Activated T-helper 1 cell treated with anti-CD3 and anti-CD28 coated beads, Interleukin-12 subunit alpha, Interleukin-12 subunit beta, Interleukin-2, Interleukin-4 antibody, amounts not matched to agents 30 ng/mL and 10 ng/mL and 1 ng/mL, durations not matched to agents 14 hours and 24 hours and 36 hours (primary cell): Measurements from ENCODE around the gene CEP112. TPM values are rescaled to one million over a fixed set of nuclear protein-coding genes. Genes with fewer than 3 reads are reported as not detected.

ENCODE experiments used
- DNase-seq: peaks from one replicate; pipeline ENCODE4 v3.0.0; 2021; ENCODE audit warnings: low spot score
- H3K27ac Mint-ChIP-seq: one replicate; pipeline ENCODE4 v1.8.0; 2021; ENCODE audit warnings: mild to moderate bottlenecking, mixed read lengths
- H3K27me3 Mint-ChIP-seq: one replicate; pipeline ENCODE4 v1.8.0; 2022; ENCODE audit warnings: mild to moderate bottlenecking, moderate library complexity, mixed read lengths; ENCODE audit not compliant: insufficient read depth
- H3K36me3 Mint-ChIP-seq: one replicate; pipeline ENCODE4 v1.8.0; 2021; ENCODE audit warnings: low read depth, mixed read lengths
- H3K4me1 Mint-ChIP-seq: one replicate; pipeline ENCODE4 v1.8.0; 2021; ENCODE audit warnings: low read depth, mixed read lengths
- H3K4me3 Mint-ChIP-seq: one replicate; pipeline ENCODE4 v1.8.0; 2021; ENCODE audit warnings: mild to moderate bottlenecking, moderate library complexity, mixed read lengths
- H3K9me3 Mint-ChIP-seq: one replicate; pipeline ENCODE4 v1.8.0; 2021; ENCODE audit warnings: mixed read lengths
- intact Hi-C: fragments of 100-400 bp; cut with micrococcal nuclease; formaldehyde crosslinking; loops from one replicate; pipeline ENCODE4 v1.15.1; 2024
- total RNA-seq: library from RNA; stranded (reverse); gene quantifications from 2 replicates; pipeline ENCODE4 v1.2.3, GENCODE V29; 2022

The CEP112 gene
- total RNA-seq, 1 donor from 2014 or later, result 1.7 TPM

- intact Hi-C loops, result no loop called here
- Mint-ChIP-seq H3K4me1 (no peaks in the 10 kb centered on the region), H3K9me3 (no peaks in the 10 kb centered on the region), H3K27ac (no peak overlapping the region), H3K27me3 (peaks cover 2% of the 10 kb centered on the region), H3K36me3 (no peaks in the 10 kb centered on the region), H3K4me3 (no peak overlapping the region)
- no peak for DNase-seq
Observed at GRCh38 chr17:65892912-65893377, 299.0 kb downstream of the CEP112 start.

DNA sequence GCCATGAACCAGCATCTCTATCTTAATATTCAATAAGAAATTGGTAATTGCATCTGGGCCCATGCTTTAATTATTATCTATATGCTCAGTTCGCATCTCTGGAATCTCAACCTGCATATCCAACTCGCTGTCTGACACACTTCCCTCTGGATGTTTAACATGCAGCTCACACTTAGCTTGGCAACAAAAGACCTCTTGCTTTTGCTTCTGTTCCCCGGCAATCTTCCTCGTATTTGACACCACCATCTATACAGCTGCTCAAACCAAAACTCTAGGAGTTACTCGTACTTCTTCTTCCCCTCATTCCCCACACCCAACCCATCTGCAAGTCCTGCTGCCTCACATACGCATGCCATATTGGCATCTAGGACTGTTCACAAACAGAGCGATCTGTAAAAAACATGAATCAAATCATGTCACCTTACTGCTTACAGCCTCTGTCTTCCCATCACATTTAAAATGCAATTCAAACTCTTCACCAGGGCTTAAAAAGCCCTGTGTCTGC lies 300.6 kb downstream of the CEP112 start:
- no peaks in the 10 kb centered on the region for H3K9me3 Mint-ChIP-seq
- no peak overlapping the region for H3K27ac Mint-ChIP-seq
- no peak for DNase-seq
- no peaks in the 10 kb centered on the region for H3K4me1 Mint-ChIP-seq
- intact Hi-C loops, result no loop called here
- H3K27me3 Mint-ChIP-seq, result no peaks in the 10 kb centered on the region
- no peak overlapping the region for H3K4me3 Mint-ChIP-seq
- H3K36me3 Mint-ChIP-seq, result no peaks in the 10 kb centered on the region

DNA sequence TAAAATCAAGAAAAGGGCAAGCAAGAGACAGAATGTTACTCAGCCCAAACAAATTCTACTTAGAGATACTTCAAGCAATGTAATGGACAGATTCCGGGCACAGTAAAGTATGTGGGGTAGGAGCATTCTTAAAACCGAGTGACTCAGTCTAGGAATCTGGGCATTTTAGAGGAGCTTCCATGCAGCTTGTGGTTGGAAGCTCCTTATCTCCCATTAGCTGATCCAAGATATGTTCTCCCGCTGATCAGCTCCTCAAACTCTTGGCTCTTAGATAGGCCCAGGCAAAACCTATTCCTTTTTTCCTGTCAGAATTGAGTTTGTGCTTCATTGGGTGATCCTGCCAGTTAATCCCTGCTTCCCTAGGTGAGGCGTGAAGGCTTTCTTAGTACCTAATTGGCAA lies 303.3 kb downstream of the CEP112 start:
- Mint-ChIP-seq H3K9me3 (no peaks in the 10 kb centered on the region), H3K36me3 (no peaks in the 10 kb centered on the region), H3K4me3 (no peak overlapping the region), H3K27me3 (no peaks in the 10 kb centered on the region), H3K27ac (no peak overlapping the region), H3K4me1 (no peaks in the 10 kb centered on the region)
- DNase-seq, result no peak
- intact Hi-C loops, result no loop called here

GRCh38 chr17:65886315-65887245 lies 305.4 kb downstream of the CEP112 start:
- H3K27ac Mint-ChIP-seq, result no peak overlapping the region

DNA sequence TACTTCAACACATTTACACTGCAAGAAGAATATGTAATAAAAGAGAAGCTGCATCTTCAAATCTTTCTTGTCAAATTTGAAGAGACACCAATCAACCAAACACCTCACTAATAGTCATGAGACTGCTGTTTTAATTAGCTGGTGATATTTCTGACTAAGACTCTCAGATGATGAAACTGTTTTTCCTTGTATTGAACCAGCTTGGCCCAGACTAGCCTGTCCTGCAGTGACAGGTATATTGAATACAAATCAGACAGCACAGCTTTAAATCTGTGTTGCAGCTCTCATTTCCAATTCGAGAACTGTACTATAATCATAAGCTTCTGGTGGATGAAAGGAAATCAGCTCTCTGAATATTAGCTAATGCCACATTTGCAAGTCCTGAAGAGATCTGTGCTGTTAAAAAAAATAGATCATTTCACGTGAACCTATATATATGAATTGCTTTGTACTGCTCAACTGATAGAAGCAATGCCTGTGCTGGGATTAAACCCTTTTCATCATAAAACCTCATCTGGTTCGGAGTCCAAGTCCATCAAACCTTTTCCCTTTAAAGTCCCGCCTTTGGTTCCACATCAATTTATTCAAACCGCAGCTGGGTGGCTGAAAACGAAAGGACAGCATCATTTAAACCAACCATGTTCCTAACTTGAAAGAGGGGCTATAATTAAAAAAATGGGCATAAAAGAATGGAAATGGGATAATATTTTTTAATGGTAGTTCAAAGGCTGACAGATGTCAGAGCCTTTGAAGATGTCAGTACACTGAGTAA lies 306.2 kb downstream of the CEP112 start:
- H3K4me1 Mint-ChIP-seq, result no peaks in the 10 kb centered on the region
- H3K27me3 Mint-ChIP-seq, result no peaks in the 10 kb centered on the region
- H3K27ac Mint-ChIP-seq, result no peak overlapping the region
- no peaks in the 10 kb centered on the region for H3K36me3 Mint-ChIP-seq
- H3K9me3 Mint-ChIP-seq, result no peaks in the 10 kb centered on the region
- H3K4me3 Mint-ChIP-seq, result no peak overlapping the region
- intact Hi-C loops, result no loop called here
- DNase-seq, result no peak

More at GRCh38 chr17:65886315-65887245, 305.4 kb downstream of the CEP112 start:
- H3K4me3 Mint-ChIP-seq, result no peak overlapping the region
- H3K4me1 Mint-ChIP-seq, result no peaks in the 10 kb centered on the region
- no peaks in the 10 kb centered on the region for H3K27me3 Mint-ChIP-seq
- intact Hi-C loops, result no loop called here
- no peaks in the 10 kb centered on the region for H3K9me3 Mint-ChIP-seq
- H3K36me3 Mint-ChIP-seq, result no peaks in the 10 kb centered on the region
- DNase-seq, result no peak

- Mint-ChIP-seq H3K4me1 (no peaks in the 10 kb centered on the region), H3K27me3 (no peaks in the 10 kb centered on the region), H3K27ac (no peak overlapping the region), H3K36me3 (no peaks in the 10 kb centered on the region), H3K9me3 (no peaks in the 10 kb centered on the region), H3K4me3 (no peak overlapping the region)
- no peak for DNase-seq
- intact Hi-C loops, result no loop called here
Observed at GRCh38 chr17:65876985-65877384, 314.9 kb downstream of the CEP112 start.

DNA sequence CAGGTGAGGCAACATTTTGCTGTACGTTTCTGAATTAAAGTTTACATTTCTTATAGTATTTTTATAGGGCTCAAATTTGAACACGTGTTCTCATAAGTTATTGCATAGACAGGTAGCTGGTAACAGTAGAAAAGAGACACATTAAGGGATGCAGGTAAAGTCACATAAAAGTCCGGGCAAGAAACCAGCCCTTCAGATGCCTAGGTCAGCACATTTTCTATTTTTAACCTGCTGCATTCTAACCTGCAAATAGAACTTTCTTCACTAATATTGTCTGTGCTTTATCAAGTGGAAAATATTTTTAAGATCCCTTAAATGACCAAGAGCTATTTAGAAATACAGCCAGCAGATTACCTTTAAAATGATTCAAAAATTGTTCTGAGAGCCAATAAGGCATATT lies 323.1 kb downstream of the CEP112 start:
- H3K27ac Mint-ChIP-seq, result no peak overlapping the region

DNA sequence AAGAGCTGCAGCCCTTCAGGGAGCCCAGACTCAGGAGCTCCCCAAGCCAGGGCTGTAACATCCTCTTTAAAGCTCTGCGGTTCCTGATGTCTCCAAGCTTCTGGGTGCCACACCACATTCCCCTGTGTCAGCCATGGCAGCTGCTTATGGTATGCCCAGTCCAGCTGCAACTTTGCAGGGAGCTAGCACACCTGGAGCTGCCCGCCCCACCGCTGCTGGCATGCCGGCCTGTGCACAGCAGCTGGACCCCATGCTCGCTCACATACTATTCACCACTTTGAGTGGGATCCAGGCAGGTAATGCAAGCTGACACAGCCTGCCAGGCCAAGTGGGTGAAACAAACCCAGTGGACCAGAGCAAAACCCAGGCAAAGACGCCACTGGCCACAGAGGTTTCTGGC lies 324.9 kb downstream of the CEP112 start:
- intact Hi-C loops, result no loop called here
- Mint-ChIP-seq H3K36me3 (no peaks in the 10 kb centered on the region), H3K27ac (no peak overlapping the region), H3K4me1 (no peaks in the 10 kb centered on the region), H3K9me3 (no peaks in the 10 kb centered on the region), H3K27me3 (peaks cover 5% of the 10 kb centered on the region), H3K4me3 (no peak overlapping the region)
- DNase-seq, result no peak

More for the DNA sequence above, 323.1 kb downstream of the CEP112 start:
- intact Hi-C loops, result no loop called here
- no peaks in the 10 kb centered on the region for H3K4me1 Mint-ChIP-seq
- no peak overlapping the region for H3K4me3 Mint-ChIP-seq
- no peaks in the 10 kb centered on the region for H3K36me3 Mint-ChIP-seq
- no peak for DNase-seq
- peaks cover 5% of the 10 kb centered on the region for H3K27me3 Mint-ChIP-seq
- H3K9me3 Mint-ChIP-seq, result no peaks in the 10 kb centered on the region

- no peaks in the 10 kb centered on the region for H3K9me3 Mint-ChIP-seq
- no peaks in the 10 kb centered on the region for H3K36me3 Mint-ChIP-seq
- H3K27ac Mint-ChIP-seq, result no peak overlapping the region
- H3K4me3 Mint-ChIP-seq, result no peak overlapping the region
- peaks cover 5% of the 10 kb centered on the region for H3K27me3 Mint-ChIP-seq
- no peak for DNase-seq
- intact Hi-C loops, result no loop called here
- no peaks in the 10 kb centered on the region for H3K4me1 Mint-ChIP-seq
Observed at GRCh38 chr17:65865715-65866425, 326.1 kb downstream of the CEP112 start.

DNA sequence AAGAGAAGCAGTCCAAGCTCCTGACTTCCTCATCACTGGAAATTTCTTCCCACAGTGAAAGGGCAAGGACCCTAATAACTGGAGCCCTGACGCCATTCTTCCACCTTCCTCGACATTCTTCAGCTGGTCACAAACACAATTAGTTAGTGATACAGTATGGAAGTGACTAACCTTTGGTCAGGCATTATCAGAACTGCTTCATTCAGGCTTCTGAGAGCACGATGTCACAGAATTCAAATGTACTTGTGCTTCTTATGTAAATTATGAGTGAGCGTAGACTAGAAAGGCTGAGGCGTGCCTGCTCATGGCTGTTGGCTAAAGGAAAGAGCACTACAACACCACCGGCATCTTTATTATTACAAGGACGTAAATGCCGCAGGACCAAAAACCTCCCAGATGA lies 327.5 kb downstream of the CEP112 start:
- DNase-seq, result no peak
- Mint-ChIP-seq H3K27me3 (no peaks in the 10 kb centered on the region), H3K27ac (no peak overlapping the region), H3K4me3 (no peak overlapping the region), H3K4me1 (no peaks in the 10 kb centered on the region), H3K9me3 (no peaks in the 10 kb centered on the region), H3K36me3 (no peaks in the 10 kb centered on the region)
- intact Hi-C loops, result no loop called here

- no peak for DNase-seq
- H3K4me1 Mint-ChIP-seq, result no peaks in the 10 kb centered on the region
- H3K27me3 Mint-ChIP-seq, result no peaks in the 10 kb centered on the region
- no peaks in the 10 kb centered on the region for H3K36me3 Mint-ChIP-seq
- no peak overlapping the region for H3K27ac Mint-ChIP-seq
- H3K9me3 Mint-ChIP-seq, result no peaks in the 10 kb centered on the region
- intact Hi-C loops, result no loop called here
- no peak overlapping the region for H3K4me3 Mint-ChIP-seq
Observed at GRCh38 chr17:65857718-65858117, 334.2 kb downstream of the CEP112 start.

DNA sequence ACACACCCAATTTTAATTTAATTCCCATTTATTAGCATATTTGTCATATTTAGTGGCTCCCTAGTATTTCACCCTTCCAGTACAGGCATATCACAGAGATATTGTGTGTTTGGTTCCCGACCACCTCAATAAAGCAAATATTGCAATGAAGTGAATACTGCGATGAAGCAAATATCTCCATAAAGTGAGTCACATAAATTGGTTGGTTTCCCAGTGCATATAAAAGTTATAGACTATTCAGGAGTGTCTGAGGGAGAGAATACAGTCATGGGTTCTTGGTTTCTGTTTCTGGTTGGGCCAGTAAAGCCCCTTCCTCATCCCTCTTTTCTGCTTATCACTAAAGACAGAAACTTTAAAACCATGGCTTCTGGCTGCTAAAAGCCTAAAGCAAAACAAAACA lies 335.1 kb downstream of the CEP112 start:
- no peak overlapping the region for H3K27ac Mint-ChIP-seq
- H3K27me3 Mint-ChIP-seq, result no peaks in the 10 kb centered on the region
- H3K9me3 Mint-ChIP-seq, result no peaks in the 10 kb centered on the region
- DNase-seq, result no peak
- intact Hi-C loops, result no loop called here
- H3K4me3 Mint-ChIP-seq, result no peak overlapping the region
- H3K36me3 Mint-ChIP-seq, result no peaks in the 10 kb centered on the region
- H3K4me1 Mint-ChIP-seq, result no peaks in the 10 kb centered on the region
